ENCODE measurements around the gene ARPP21.

The ARPP21 gene

GRCh38 chr3:35633332-35634124, 5.8 kb upstream of the ARPP21 start:
- no peak for TF ChIP-seq ZC3H10 (CRISPR knock-in tag; IDR thresholded peaks at IDR 0.05)
- TF ChIP-seq, protein P1, sequence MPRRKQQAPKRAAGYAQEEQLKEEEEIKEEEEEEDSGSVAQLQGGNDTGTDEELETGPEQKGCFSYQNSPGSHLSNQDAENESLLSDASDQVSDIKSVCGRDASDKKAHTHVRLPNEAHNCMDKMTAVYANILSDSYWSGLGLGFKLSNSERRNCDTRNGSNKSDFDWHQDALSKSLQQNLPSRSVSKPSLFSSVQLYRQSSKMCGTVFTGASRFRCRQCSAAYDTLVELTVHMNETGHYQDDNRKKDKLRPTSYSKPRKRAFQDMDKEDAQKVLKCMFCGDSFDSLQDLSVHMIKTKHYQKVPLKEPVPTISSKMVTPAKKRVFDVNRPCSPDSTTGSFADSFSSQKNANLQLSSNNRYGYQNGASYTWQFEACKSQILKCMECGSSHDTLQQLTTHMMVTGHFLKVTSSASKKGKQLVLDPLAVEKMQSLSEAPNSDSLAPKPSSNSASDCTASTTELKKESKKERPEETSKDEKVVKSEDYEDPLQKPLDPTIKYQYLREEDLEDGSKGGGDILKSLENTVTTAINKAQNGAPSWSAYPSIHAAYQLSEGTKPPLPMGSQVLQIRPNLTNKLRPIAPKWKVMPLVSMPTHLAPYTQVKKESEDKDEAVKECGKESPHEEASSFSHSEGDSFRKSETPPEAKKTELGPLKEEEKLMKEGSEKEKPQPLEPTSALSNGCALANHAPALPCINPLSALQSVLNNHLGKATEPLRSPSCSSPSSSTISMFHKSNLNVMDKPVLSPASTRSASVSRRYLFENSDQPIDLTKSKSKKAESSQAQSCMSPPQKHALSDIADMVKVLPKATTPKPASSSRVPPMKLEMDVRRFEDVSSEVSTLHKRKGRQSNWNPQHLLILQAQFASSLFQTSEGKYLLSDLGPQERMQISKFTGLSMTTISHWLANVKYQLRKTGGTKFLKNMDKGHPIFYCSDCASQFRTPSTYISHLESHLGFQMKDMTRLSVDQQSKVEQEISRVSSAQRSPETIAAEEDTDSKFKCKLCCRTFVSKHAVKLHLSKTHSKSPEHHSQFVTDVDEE (CRISPR knock-in tag; IDR thresholded peaks at IDR 0.05): peak; percentile 35; the same call in 1 of the 2 replicates
- peak; percentile 74 for TF ChIP-seq ISL1 (CRISPR knock-in tag; IDR thresholded peaks at IDR 0.05)
- no peak for TF ChIP-seq SNAI2 (CRISPR knock-in tag; IDR thresholded peaks at IDR 0.05)
- ATAC-seq: peak; percentile 61

DNA sequence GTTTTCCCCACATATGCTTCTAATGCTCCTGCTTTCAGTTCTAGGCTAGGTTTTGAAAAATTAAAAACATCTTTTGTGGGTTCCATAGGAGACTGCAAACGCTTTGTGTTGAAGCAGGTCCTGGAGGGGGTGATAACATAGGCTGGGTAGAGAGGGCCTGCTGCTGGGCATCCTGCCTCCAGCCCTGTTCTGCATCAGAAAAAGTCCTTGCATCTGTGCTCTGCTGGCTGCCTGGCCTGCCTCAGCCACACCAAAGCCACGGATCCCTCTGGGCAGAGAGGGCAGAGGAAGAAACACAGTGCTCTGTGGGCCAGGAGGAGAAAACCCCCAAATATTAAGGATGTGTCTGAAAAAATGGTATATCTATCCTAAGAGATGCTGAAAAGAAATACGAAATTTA, 3.9 kb upstream of the ARPP21 start:
- ATAC-seq: peak; percentile 16; the same call in 1 of the 3 replicates
- TF ChIP-seq PATZ1 (CRISPR knock-in tag; IDR thresholded peaks at IDR 0.05; ENCODE audit: borderline replicate concordance) (no peak), BACH2 (CRISPR knock-in tag; IDR thresholded peaks at IDR 0.05; ENCODE audit: borderline replicate concordance) (no peak), ARNTL (CRISPR knock-in tag; IDR thresholded peaks at IDR 0.05; ENCODE audit: borderline replicate concordance, low read depth) (no peak), CSRNP3 (CRISPR knock-in tag; IDR thresholded peaks at IDR 0.05) (no peak), SNAI2 (CRISPR knock-in tag; IDR thresholded peaks at IDR 0.05) (no peak), ZC3H10 (CRISPR knock-in tag; IDR thresholded peaks at IDR 0.05) (no peak), OSR1 (CRISPR knock-in tag; IDR thresholded peaks at IDR 0.05) (no peak), ISL1 (CRISPR knock-in tag; IDR thresholded peaks at IDR 0.05) (no peak)

- ATAC-seq: no peak
- TF ChIP-seq ZC3H10 (CRISPR knock-in tag; IDR thresholded peaks at IDR 0.05): no peak
- no peak for TF ChIP-seq CSDC2 (CRISPR knock-in tag; IDR thresholded peaks at IDR 0.05)
- TF ChIP-seq SNAI2 (CRISPR knock-in tag; IDR thresholded peaks at IDR 0.05): no peak
- TF ChIP-seq, protein P1 (CRISPR knock-in tag; IDR thresholded peaks at IDR 0.05): no peak
- no peak for TF ChIP-seq GLIS3 (CRISPR knock-in tag; IDR thresholded peaks at IDR 0.05)
- no peak for TF ChIP-seq ZNF8 (CRISPR knock-in tag; IDR thresholded peaks at IDR 0.05)
- no peak for TF ChIP-seq ZFP30 (CRISPR knock-in tag; IDR thresholded peaks at IDR 0.05)
Measured at GRCh38 chr3:35635926-35636683, 3.2 kb upstream of the ARPP21 start.

GRCh38 chr3:35638251-35638979, 910 bp upstream of the ARPP21 start:
- TF ChIP-seq PPARA (CRISPR knock-in tag; IDR thresholded peaks at IDR 0.05; ENCODE audit: borderline replicate concordance) (no peak), ZFP3 (CRISPR knock-in tag; IDR thresholded peaks at IDR 0.05) (no peak), ISL1 (CRISPR knock-in tag; IDR thresholded peaks at IDR 0.05) (no peak), TOX (CRISPR knock-in tag; IDR thresholded peaks at IDR 0.05; ENCODE audit: borderline replicate concordance) (no peak), GLIS3 (CRISPR knock-in tag; IDR thresholded peaks at IDR 0.05) (no peak), RARB (CRISPR knock-in tag; IDR thresholded peaks at IDR 0.05) (no peak), ZNF70 (CRISPR knock-in tag; IDR thresholded peaks at IDR 0.05) (no peak), ARNTL (CRISPR knock-in tag; IDR thresholded peaks at IDR 0.05; ENCODE audit: borderline replicate concordance, low read depth) (no peak), ESRRG (CRISPR knock-in tag; IDR thresholded peaks at IDR 0.05) (no peak), CSDC2 (CRISPR knock-in tag; IDR thresholded peaks at IDR 0.05) (no peak), BACH2 (CRISPR knock-in tag; IDR thresholded peaks at IDR 0.05; ENCODE audit: borderline replicate concordance) (no peak), ZNF8 (CRISPR knock-in tag; IDR thresholded peaks at IDR 0.05) (no peak)
- TF ChIP-seq, protein P1 (CRISPR knock-in tag; IDR thresholded peaks at IDR 0.05): no peak
- ATAC-seq: no peak
